Panc1 (cell line): Measurements from ENCODE around the gene DUOXA1. TPM values are rescaled to one million over a fixed set of nuclear protein-coding genes. Genes with fewer than 3 reads are reported as not detected.

Source experiments
- ATAC-seq: fragments of 200-7000 bp; cut with Tn5 transposase; 2 replicates; pipeline ENCODE4 v1.9.1; 2020; ENCODE audit warnings: mild to moderate bottlenecking, moderate library complexity
- BruUV-seq: library from RNA; stranded (reverse); fragments of 400-500 nt; replicated peaks from 2 replicates; lab custom pipeline; 2021; lab: Mats Ljungman, UMichigan
- CTCF ChIA-PET: fragments of 300-600 bp; sonication (Branson Sonifier 250); formaldehyde crosslinking; loops from one replicate; lab custom pipeline; 2022; ENCODE audit warnings: antibody characterized with exemption; lab: Charles Lee
- POLR2A ChIA-PET: fragments of 300-600 bp; sonication (Branson Sonifier 250); formaldehyde crosslinking; loops from one replicate; lab custom pipeline; 2022; ENCODE audit warnings: antibody characterized with exemption; lab: Charles Lee
- DNase-seq: peaks from one replicate; pipeline ENCODE4 v3.0.0-alpha.2; 2010; ENCODE audit warnings: low read depth, low spot score
- H3K27ac ChIP-seq: 2 replicates; pipeline ENCODE4 v1.5.1; 2011; ENCODE audit warnings: mild to moderate bottlenecking, low read length, inconsistent platforms
- H3K27me3 ChIP-seq: fragments of 200-500 bp; sonication (Bioruptor generic); 2 replicates; pipeline ENCODE4 v1.6.0; 2014; ENCODE audit warnings: low read length, inconsistent platforms; ENCODE audit not compliant: control insufficient read depth, insufficient read depth
- H3K36me3 ChIP-seq: fragments of 200-500 bp; sonication (Bioruptor generic); 2 replicates; pipeline ENCODE4 v1.5.1; 2014; ENCODE audit warnings: inconsistent platforms, mild to moderate bottlenecking, low read length, moderate library complexity; ENCODE audit not compliant: control insufficient read depth, insufficient read depth
- H3K4me1 ChIP-seq: 2 replicates; pipeline ENCODE4 v1.5.1; 2011; ENCODE audit warnings: inconsistent platforms, mild to moderate bottlenecking, low read length, moderate library complexity; ENCODE audit not compliant: control insufficient read depth, insufficient read depth
- H3K4me3 ChIP-seq, 2 experiments: 2 replicates each; pipeline ENCODE4 v1.5.1; 2011 to 2012; ENCODE audit warnings: low read depth in 2 of 2, low read length in 2 of 2, mild to moderate bottlenecking in 2 of 2, inconsistent platforms in 1 of 2, moderate library complexity in 1 of 2
- H3K9me3 ChIP-seq: fragments of 200-500 bp; sonication (Bioruptor generic); 2 replicates; pipeline ENCODE4 v1.5.1; 2014; ENCODE audit warnings: low read depth, mild to moderate bottlenecking, inconsistent platforms, low read length, moderate library complexity; ENCODE audit not compliant: control insufficient read depth, insufficient read depth
- CTCF ChIP-seq: fragments of 450-650 bp; IDR thresholded peaks from 2 replicates; pipeline ENCODE4 v1.5.1; 2017; ENCODE audit warnings: mild to moderate bottlenecking
- POLR2AphosphoS5 ChIP-seq: IDR thresholded peaks from 2 replicates; pipeline ENCODE4 v1.6.1; 2012; ENCODE audit warnings: mild to moderate bottlenecking, low read depth, low read length, moderate library complexity
- REST ChIP-seq, 2 experiments: IDR thresholded peaks; 2 replicates each; pipeline ENCODE4 v1.6.1; 2011 to 2012; ENCODE audit warnings: low read depth in 2 of 2, control low read depth in 1 of 2, low read length in 1 of 2, mild to moderate bottlenecking in 1 of 2, moderate library complexity in 1 of 2; ENCODE audit not compliant: insufficient read depth in 1 of 2
- SIN3A ChIP-seq: IDR thresholded peaks from 2 replicates; pipeline ENCODE4 v1.6.1; 2012; ENCODE audit warnings: low read depth, mild to moderate bottlenecking, low read length, moderate library complexity, borderline replicate concordance; ENCODE audit not compliant: insufficient read depth
- TCF7L2 ChIP-seq: IDR thresholded peaks from 2 replicates; pipeline ENCODE4 v1.6.1; 2011; ENCODE audit warnings: mild to moderate bottlenecking, low read depth, low read length, inconsistent platforms
- in situ Hi-C: cut with HindIII; loops from 2 replicates; pipeline ENCODE4 v1.10.0; 2016; ENCODE audit warnings: low sequenced_read_pairs, low pct_unique_long_range_greater_than_20kb
- intact Hi-C: fragments of 100-400 bp; cut with micrococcal nuclease; formaldehyde crosslinking; loops from one replicate; pipeline ENCODE4 v1.10.0; 2022; ENCODE audit not compliant: unreplicated experiment
- total RNA-seq: library from RNA; stranded (reverse); gene quantifications from one replicate; pipeline ENCODE4 v1.2.1, GENCODE V29; 2021; ENCODE audit not compliant: unreplicated experiment

The DUOXA1 gene
- total RNA-seq, 1 experiment from 2014 or later: not detected

GRCh38 chr15:45093013-45093412 lies 36.7 kb downstream of the DUOXA1 start:
- Histone ChIP-seq H3K27ac (no peak overlapping the region), H3K36me3 (no peaks in the 10 kb centered on the region), H3K4me3 (no peak overlapping the region), H3K27me3 (peaks cover 9% of the 10 kb centered on the region), H3K9me3 (no peaks in the 10 kb centered on the region), H3K4me1 (no peaks in the 10 kb centered on the region)
- POLR2A ChIA-PET: no interaction called here
- in situ Hi-C loops: no loop called here
- ATAC-seq (no peak), DNase-seq (no peak)
- CTCF ChIA-PET: no interaction called here
- BruUV-seq: no TSS peak
- TF ChIP-seq CTCF (no peak), SIN3A (no peak)
- intact Hi-C loops: no loop called here

- H3K27me3 ChIP-seq: peaks cover 9% of the 10 kb centered on the region
- no peak for ATAC-seq
- intact Hi-C loops: no loop called here
These were observed 38.1 kb downstream of the DUOXA1 start for GRCh38 chr15:45091576-45091975.

More at GRCh38 chr15:45091576-45091975, 38.1 kb downstream of the DUOXA1 start:
- Histone ChIP-seq H3K27ac (no peak overlapping the region), H3K36me3 (no peaks in the 10 kb centered on the region), H3K9me3 (no peaks in the 10 kb centered on the region), H3K4me1 (no peaks in the 10 kb centered on the region), H3K4me3 (no peak overlapping the region)
- DNase-seq: no peak
- in situ Hi-C loops: no loop called here
- POLR2A ChIA-PET: no interaction called here
- TF ChIP-seq POLR2AphosphoS5 (no peak), SIN3A (no peak), TCF7L2 (no peak), REST (IDR thresholded peaks at IDR 0.05; ENCODE audit: insufficient read depth in 1 of 2, low read depth in 2 of 2, low read length in 1 of 2) (no peak), CTCF (no peak)
- CTCF ChIA-PET: no interaction called here
- no TSS peak for BruUV-seq
